HEK293 (cell line): ENCODE measurements around the gene TNKS2.

ENCODE experiments used
- KLF1 ChIP-seq: fragments of 450-650 bp; formaldehyde crosslinking; IDR thresholded peaks from 2 replicates; pipeline ENCODE4 v1.5.1; 2016; ENCODE audit warnings: missing biosample characterization, missing genetic modification characterization
- KLF16 ChIP-seq: fragments of 450-650 bp; formaldehyde crosslinking; IDR thresholded peaks from 2 replicates; pipeline ENCODE4 v1.5.1; 2017; ENCODE audit warnings: missing biosample characterization, missing genetic modification characterization
- ZNF10 ChIP-seq: fragments of 450-650 bp; formaldehyde crosslinking; IDR thresholded peaks from 2 replicates; pipeline ENCODE4 v1.5.1; 2017; ENCODE audit warnings: missing biosample characterization, missing genetic modification characterization
- ZNF19 ChIP-seq: fragments of 450-650 bp; formaldehyde crosslinking; IDR thresholded peaks from 2 replicates; pipeline ENCODE4; 2016; ENCODE audit warnings: missing biosample characterization, missing genetic modification characterization, low read depth
- ZNF214 ChIP-seq: fragments of 450-650 bp; formaldehyde crosslinking; IDR thresholded peaks from 2 replicates; pipeline ENCODE4 v1.5.1; 2017; ENCODE audit warnings: missing biosample characterization, mild to moderate bottlenecking, missing genetic modification characterization, borderline replicate concordance
- ZNF274 ChIP-seq, 2 experiments: fragments of 200-500 bp in 1 of 2; fragments of 450-650 bp in 1 of 2; sonication (Bioruptor generic) in 1 of 2; formaldehyde crosslinking in 1 of 2; IDR thresholded peaks; 2 replicates each; pipeline versions ENCODE4 v1.5.1 to v1.6.1; 2014 to 2016; ENCODE audit warnings: borderline replicate concordance in 1 of 2, inconsistent platforms in 1 of 2, low read length in 1 of 2, missing biosample characterization in 1 of 2, missing genetic modification characterization in 1 of 2
- ZNF510 ChIP-seq: fragments of 450-650 bp; formaldehyde crosslinking; IDR thresholded peaks from 2 replicates; pipeline ENCODE4 v1.5.1; 2018; ENCODE audit warnings: mild to moderate bottlenecking, missing genetic modification characterization, missing biosample characterization; ENCODE audit not compliant: insufficient replicate concordance
- ZNF624 ChIP-seq: fragments of 450-650 bp; formaldehyde crosslinking; IDR thresholded peaks from 2 replicates; pipeline ENCODE4 v1.5.1; 2017; ENCODE audit warnings: missing biosample characterization, missing genetic modification characterization
- ZNF792 ChIP-seq: fragments of 450-650 bp; formaldehyde crosslinking; IDR thresholded peaks from 2 replicates; pipeline ENCODE4 v1.5.1; 2016; ENCODE audit warnings: missing biosample characterization, missing genetic modification characterization
- TF ChIP-seq, protein P1 (sequence below): fragments of 450-650 bp; formaldehyde crosslinking; IDR thresholded peaks from 2 replicates; pipeline ENCODE4 v1.5.1; 2016; ENCODE audit warnings: missing biosample characterization, missing genetic modification characterization
- TF ChIP-seq, protein P2 (sequence below): fragments of 450-650 bp; formaldehyde crosslinking; IDR thresholded peaks from 2 replicates; pipeline ENCODE4 v1.5.1; 2016; ENCODE audit warnings: missing biosample characterization, missing genetic modification characterization, low read depth
- TF ChIP-seq, protein P3 (sequence below): fragments of 450-650 bp; formaldehyde crosslinking; IDR thresholded peaks from 2 replicates; pipeline ENCODE4 v1.5.1; 2016; ENCODE audit warnings: missing biosample characterization, missing genetic modification characterization
- TF ChIP-seq, protein P4 (sequence below): fragments of 450-650 bp; IDR thresholded peaks from 2 replicates; pipeline ENCODE4 v1.5.1; 2018; ENCODE audit warnings: missing biosample characterization, missing genetic modification characterization
- TF ChIP-seq, protein P5 (sequence below): fragments of 450-650 bp; formaldehyde crosslinking; IDR thresholded peaks from 2 replicates; pipeline ENCODE4 v1.5.1; 2016; ENCODE audit warnings: missing biosample characterization, missing genetic modification characterization, low read depth

DNA sequence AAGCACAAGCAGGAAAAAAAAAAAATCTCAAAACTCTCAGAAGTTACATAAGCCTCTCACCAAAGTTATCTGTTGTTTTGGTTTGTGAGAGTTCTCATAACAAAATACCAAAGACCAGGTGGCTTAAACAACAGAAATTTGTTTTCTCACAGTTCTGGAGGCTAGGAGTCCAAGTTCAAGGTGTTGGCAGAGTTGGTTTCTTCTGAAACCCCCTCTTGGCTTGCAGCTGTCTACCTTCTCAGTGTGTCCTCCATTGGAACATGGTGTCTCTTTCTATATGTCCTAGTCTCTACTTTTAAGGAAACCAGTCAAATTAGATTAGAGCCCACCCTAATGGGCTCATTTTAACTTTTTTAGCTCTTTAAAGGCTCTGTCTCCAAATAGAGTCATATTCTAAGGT, 44.9 kb downstream of the TNKS2 start:
- TF ChIP-seq ZNF214 (no peak), ZNF274 (IDR thresholded peaks at IDR 0.05; ENCODE audit: low read length) (no peak), ZNF274 (tag by site-specific recombination; IDR thresholded peaks at IDR 0.05; ENCODE audit: borderline replicate concordance) (no peak), ZNF792 (tag by site-specific recombination) (no peak), ZNF10 (tag by site-specific recombination) (no peak), KLF16 (tag by site-specific recombination) (no peak), KLF1 (no peak), ZNF19 (tag by site-specific recombination) (no peak), ZNF510 (tag by site-specific recombination) (no peak), ZNF624 (no peak)
- TF ChIP-seq, protein P1, sequence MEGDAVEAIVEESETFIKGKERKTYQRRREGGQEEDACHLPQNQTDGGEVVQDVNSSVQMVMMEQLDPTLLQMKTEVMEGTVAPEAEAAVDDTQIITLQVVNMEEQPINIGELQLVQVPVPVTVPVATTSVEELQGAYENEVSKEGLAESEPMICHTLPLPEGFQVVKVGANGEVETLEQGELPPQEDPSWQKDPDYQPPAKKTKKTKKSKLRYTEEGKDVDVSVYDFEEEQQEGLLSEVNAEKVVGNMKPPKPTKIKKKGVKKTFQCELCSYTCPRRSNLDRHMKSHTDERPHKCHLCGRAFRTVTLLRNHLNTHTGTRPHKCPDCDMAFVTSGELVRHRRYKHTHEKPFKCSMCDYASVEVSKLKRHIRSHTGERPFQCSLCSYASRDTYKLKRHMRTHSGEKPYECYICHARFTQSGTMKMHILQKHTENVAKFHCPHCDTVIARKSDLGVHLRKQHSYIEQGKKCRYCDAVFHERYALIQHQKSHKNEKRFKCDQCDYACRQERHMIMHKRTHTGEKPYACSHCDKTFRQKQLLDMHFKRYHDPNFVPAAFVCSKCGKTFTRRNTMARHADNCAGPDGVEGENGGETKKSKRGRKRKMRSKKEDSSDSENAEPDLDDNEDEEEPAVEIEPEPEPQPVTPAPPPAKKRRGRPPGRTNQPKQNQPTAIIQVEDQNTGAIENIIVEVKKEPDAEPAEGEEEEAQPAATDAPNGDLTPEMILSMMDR (tag by site-specific recombination), result no peak
- TF ChIP-seq, protein P2, sequence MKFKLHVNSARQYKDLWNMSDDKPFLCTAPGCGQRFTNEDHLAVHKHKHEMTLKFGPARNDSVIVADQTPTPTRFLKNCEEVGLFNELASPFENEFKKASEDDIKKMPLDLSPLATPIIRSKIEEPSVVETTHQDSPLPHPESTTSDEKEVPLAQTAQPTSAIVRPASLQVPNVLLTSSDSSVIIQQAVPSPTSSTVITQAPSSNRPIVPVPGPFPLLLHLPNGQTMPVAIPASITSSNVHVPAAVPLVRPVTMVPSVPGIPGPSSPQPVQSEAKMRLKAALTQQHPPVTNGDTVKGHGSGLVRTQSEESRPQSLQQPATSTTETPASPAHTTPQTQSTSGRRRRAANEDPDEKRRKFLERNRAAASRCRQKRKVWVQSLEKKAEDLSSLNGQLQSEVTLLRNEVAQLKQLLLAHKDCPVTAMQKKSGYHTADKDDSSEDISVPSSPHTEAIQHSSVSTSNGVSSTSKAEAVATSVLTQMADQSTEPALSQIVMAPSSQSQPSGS (tag by site-specific recombination), result no peak
- TF ChIP-seq, protein P3, sequence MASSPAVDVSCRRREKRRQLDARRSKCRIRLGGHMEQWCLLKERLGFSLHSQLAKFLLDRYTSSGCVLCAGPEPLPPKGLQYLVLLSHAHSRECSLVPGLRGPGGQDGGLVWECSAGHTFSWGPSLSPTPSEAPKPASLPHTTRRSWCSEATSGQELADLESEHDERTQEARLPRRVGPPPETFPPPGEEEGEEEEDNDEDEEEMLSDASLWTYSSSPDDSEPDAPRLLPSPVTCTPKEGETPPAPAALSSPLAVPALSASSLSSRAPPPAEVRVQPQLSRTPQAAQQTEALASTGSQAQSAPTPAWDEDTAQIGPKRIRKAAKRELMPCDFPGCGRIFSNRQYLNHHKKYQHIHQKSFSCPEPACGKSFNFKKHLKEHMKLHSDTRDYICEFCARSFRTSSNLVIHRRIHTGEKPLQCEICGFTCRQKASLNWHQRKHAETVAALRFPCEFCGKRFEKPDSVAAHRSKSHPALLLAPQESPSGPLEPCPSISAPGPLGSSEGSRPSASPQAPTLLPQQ (tag by site-specific recombination), result no peak
- TF ChIP-seq, protein P4, sequence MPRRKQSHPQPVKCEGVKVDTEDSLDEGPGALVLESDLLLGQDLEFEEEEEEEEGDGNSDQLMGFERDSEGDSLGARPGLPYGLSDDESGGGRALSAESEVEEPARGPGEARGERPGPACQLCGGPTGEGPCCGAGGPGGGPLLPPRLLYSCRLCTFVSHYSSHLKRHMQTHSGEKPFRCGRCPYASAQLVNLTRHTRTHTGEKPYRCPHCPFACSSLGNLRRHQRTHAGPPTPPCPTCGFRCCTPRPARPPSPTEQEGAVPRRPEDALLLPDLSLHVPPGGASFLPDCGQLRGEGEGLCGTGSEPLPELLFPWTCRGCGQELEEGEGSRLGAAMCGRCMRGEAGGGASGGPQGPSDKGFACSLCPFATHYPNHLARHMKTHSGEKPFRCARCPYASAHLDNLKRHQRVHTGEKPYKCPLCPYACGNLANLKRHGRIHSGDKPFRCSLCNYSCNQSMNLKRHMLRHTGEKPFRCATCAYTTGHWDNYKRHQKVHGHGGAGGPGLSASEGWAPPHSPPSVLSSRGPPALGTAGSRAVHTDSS (tag by site-specific recombination), result no peak
- TF ChIP-seq, protein P5, sequence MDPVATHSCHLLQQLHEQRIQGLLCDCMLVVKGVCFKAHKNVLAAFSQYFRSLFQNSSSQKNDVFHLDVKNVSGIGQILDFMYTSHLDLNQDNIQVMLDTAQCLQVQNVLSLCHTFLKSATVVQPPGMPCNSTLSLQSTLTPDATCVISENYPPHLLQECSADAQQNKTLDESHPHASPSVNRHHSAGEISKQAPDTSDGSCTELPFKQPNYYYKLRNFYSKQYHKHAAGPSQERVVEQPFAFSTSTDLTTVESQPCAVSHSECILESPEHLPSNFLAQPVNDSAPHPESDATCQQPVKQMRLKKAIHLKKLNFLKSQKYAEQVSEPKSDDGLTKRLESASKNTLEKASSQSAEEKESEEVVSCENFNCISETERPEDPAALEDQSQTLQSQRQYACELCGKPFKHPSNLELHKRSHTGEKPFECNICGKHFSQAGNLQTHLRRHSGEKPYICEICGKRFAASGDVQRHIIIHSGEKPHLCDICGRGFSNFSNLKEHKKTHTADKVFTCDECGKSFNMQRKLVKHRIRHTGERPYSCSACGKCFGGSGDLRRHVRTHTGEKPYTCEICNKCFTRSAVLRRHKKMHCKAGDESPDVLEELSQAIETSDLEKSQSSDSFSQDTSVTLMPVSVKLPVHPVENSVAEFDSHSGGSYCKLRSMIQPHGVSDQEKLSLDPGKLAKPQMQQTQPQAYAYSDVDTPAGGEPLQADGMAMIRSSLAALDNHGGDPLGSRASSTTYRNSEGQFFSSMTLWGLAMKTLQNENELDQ (tag by site-specific recombination), result no peak
